Ovary (tissue), 3 donors: ENCODE data around the gene LIMS1.
"Not testable (repeated sequence)": the region's sequence is repeated elsewhere in the genome, so short reads cannot be mapped to it uniquely, and the experiment has no call there.

Experiments
- EP300 ChIP-seq: sonication (generic); formaldehyde crosslinking; IDR thresholded peaks from one replicate; pipeline ENCODE4 v1.6.1; 2017; ENCODE audit warnings: antibody characterized with exemption
- POLR2A ChIP-seq: fragments of 450-650 bp; IDR thresholded peaks from one replicate; pipeline ENCODE4 v1.6.1; 2017; ENCODE audit warnings: antibody characterized with exemption, mild to moderate bottlenecking, moderate library complexity
- TF ChIP-seq, protein P1 (sequence below), 3 donors: fragments of 450-650 bp in 2 of 3; fragments of 200-600 bp in 1 of 3; IDR thresholded peaks; one replicate each; pipeline versions ENCODE4 v1.5.1 to v1.8.0; 2016 to 2022; ENCODE audit warnings: antibody characterized with exemption in 3 of 3, mild to moderate bottlenecking in 1 of 3
- donor health status: DM: no; HTN: no; CAD: no.

DNA sequence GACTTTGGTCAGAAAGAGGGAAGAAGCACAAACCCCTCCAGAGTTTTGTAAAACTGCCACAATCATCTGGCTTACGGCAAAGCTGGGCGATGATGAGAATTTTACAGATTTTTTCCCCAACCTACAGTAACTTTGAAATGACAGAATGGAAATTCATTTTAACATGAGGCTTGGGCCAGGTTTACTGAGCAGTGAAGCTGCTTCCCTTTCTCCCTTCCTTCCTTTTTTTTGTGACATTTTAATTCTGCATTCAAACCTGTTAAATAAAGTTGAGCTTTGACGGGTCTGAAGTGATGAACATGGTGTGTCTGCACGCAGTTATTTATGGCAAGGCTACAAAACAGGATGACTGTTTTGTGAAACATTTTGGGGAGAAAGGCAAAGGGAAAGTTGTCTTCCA is 123.2 kb downstream of the LIMS1 start:
- TF ChIP-seq, protein P1, sequence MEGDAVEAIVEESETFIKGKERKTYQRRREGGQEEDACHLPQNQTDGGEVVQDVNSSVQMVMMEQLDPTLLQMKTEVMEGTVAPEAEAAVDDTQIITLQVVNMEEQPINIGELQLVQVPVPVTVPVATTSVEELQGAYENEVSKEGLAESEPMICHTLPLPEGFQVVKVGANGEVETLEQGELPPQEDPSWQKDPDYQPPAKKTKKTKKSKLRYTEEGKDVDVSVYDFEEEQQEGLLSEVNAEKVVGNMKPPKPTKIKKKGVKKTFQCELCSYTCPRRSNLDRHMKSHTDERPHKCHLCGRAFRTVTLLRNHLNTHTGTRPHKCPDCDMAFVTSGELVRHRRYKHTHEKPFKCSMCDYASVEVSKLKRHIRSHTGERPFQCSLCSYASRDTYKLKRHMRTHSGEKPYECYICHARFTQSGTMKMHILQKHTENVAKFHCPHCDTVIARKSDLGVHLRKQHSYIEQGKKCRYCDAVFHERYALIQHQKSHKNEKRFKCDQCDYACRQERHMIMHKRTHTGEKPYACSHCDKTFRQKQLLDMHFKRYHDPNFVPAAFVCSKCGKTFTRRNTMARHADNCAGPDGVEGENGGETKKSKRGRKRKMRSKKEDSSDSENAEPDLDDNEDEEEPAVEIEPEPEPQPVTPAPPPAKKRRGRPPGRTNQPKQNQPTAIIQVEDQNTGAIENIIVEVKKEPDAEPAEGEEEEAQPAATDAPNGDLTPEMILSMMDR (IDR thresholded peaks at IDR 0.05): not testable (repeated sequence)
- TF ChIP-seq POLR2A, EP300: not testable (repeated sequence)
